ENCODE measurements around the gene SIAH1.

DNA sequence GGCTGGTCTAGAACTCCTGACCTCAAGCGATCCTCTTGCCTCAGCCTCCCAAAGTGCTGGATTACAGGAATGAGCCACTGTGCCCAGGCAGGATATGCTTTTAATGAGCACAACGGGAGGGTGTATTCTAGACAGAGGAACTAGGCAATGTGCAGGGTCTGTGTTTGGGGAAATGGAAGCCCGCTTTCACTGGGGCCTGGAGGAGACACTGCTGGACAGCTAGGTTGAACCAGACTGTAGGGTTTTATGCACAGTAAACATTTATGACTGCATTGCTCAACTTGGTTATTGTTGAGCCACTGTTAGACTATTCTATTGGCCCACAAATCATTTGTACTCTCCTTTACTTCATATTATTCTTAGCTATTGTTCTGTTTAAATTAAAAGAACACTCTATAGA, 10.2 kb upstream of the SIAH1 start:
- TF ChIP-seq, protein P1, sequence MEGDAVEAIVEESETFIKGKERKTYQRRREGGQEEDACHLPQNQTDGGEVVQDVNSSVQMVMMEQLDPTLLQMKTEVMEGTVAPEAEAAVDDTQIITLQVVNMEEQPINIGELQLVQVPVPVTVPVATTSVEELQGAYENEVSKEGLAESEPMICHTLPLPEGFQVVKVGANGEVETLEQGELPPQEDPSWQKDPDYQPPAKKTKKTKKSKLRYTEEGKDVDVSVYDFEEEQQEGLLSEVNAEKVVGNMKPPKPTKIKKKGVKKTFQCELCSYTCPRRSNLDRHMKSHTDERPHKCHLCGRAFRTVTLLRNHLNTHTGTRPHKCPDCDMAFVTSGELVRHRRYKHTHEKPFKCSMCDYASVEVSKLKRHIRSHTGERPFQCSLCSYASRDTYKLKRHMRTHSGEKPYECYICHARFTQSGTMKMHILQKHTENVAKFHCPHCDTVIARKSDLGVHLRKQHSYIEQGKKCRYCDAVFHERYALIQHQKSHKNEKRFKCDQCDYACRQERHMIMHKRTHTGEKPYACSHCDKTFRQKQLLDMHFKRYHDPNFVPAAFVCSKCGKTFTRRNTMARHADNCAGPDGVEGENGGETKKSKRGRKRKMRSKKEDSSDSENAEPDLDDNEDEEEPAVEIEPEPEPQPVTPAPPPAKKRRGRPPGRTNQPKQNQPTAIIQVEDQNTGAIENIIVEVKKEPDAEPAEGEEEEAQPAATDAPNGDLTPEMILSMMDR (conservative IDR thresholded peaks at IDR 0.05; ENCODE audit: low read depth, low read length) = no peak
- TF ChIP-seq EZH2 (IDR thresholded peaks at IDR 0.05; ENCODE audit: low read length, unreplicated experiment) = no peak

Data from PC-3 (cell line).